EL (cell line): ENCODE results near the gene VANGL1.

ENCODE experiments used
- DNase-seq: peaks from one replicate; pipeline ENCODE4 v3.0.0-alpha.2; 2016

VANGL1 gene

GRCh38 chr1:115669002-115669673, 27.4 kb downstream of the VANGL1 start:
- peak; percentile 87 for DNase-seq

GRCh38 chr1:115669886-115670285, 28.1 kb downstream of the VANGL1 start:
- DNase-seq: peak; percentile 13

GRCh38 chr1:115670476-115671175, 28.9 kb downstream of the VANGL1 start:
- no peak for DNase-seq

- no peak for DNase-seq
Measured at GRCh38 chr1:115671176-115671934, 29.6 kb downstream of the VANGL1 start.

GRCh38 chr1:115672224-115673009, 30.6 kb downstream of the VANGL1 start:
- DNase-seq: no peak

GRCh38 chr1:115676498-115677181, 34.9 kb downstream of the VANGL1 start:
- DNase-seq: no peak

- DNase-seq: peak; percentile 7
Measured at GRCh38 chr1:115677182-115677555, 35.4 kb downstream of the VANGL1 start.

- no peak for DNase-seq
Measured at GRCh38 chr1:115677565-115677964, 35.8 kb downstream of the VANGL1 start.

- no peak for DNase-seq
Measured at GRCh38 chr1:115678141-115678540, 36.4 kb downstream of the VANGL1 start.

GRCh38 chr1:115679141-115679611, 37.4 kb downstream of the VANGL1 start:
- DNase-seq: peak; percentile 71

- DNase-seq: no peak
Measured at GRCh38 chr1:115680730-115681111, 39.0 kb downstream of the VANGL1 start.

- DNase-seq: no peak
Measured at GRCh38 chr1:115682792-115683191, 41.0 kb downstream of the VANGL1 start.

- DNase-seq: no peak
Measured at GRCh38 chr1:115685029-115685705, 43.4 kb downstream of the VANGL1 start.

GRCh38 chr1:115687744-115688143, 46.0 kb downstream of the VANGL1 start:
- no peak for DNase-seq

GRCh38 chr1:115690972-115691371, 49.2 kb downstream of the VANGL1 start:
- no peak for DNase-seq

GRCh38 chr1:115692224-115692623, 50.5 kb downstream of the VANGL1 start:
- no peak for DNase-seq

GRCh38 chr1:115694805-115695204, 53.0 kb downstream of the VANGL1 start:
- no peak for DNase-seq

- DNase-seq: no peak
Measured at GRCh38 chr1:115697619-115698018, 55.8 kb downstream of the VANGL1 start.

- DNase-seq: no peak
Measured at GRCh38 chr1:115701090-115701489, 59.3 kb downstream of the VANGL1 start.

GRCh38 chr1:115702959-115703358, 61.2 kb downstream of the VANGL1 start:
- DNase-seq: no peak

GRCh38 chr1:115705085-115705951, 63.5 kb downstream of the VANGL1 start:
- DNase-seq: peak; percentile 22
